Right cardiac atrium (tissue), 5 donors: ENCODE measurements around the gene TRIM38. TPM values are rescaled to one million over a fixed set of nuclear protein-coding genes. Genes with fewer than 3 reads are reported as not detected.
"Not testable (repeated sequence)": the region's sequence is repeated elsewhere in the genome, so short reads cannot be mapped to it uniquely, and the experiment has no call there.

ENCODE experiments used
- ATAC-seq, 2 donors: fragments of 200-7000 bp; cut with Tn5 transposase; one replicate each; pipeline versions ENCODE4 v1.8.0 to v1.9.1; 2020; ENCODE audit warnings: moderate library complexity in 2 of 2, mild to moderate bottlenecking in 1 of 2
- DNase-seq, 3 donors: peaks; one replicate each; pipeline ENCODE4 v3.0.0-alpha.2; 2020
- H3K27ac ChIP-seq: one replicate; pipeline ENCODE4 v1.5.1; 2013; ENCODE audit warnings: mild to moderate bottlenecking, low read length, control low read depth, moderate library complexity
- H3K27me3 ChIP-seq: one replicate; pipeline ENCODE4 v1.6.1; 2013; ENCODE audit not compliant: control insufficient read depth, insufficient read depth
- H3K4me1 ChIP-seq: one replicate; pipeline ENCODE4 v1.6.1; 2013; ENCODE audit warnings: low read length; ENCODE audit not compliant: control insufficient read depth, insufficient read depth
- H3K4me3 ChIP-seq: one replicate; pipeline ENCODE4 v1.5.1; 2013; ENCODE audit warnings: low read length, control low read depth
- H3K9me3 ChIP-seq: one replicate; pipeline ENCODE4 v1.6.1; 2013; ENCODE audit warnings: low read length; ENCODE audit not compliant: control insufficient read depth
- WGBS: extraction: QIAGEN DNeasy Blood & Tissue Kit; methylation state at CpG from one replicate; pipeline ENCODE4 v1.1.7; 2013; 5-methylcytosine and 5-hydroxymethylcytosine counted together
- intact Hi-C, 4 donors: fragments of 100-400 bp; cut with DNase I; formaldehyde crosslinking; loops; one replicate each; pipeline versions ENCODE4 v1.11.0 to v1.14.0; 2022 to 2023
- polyA plus RNA-seq: library from polyadenylated mRNA; stranded (reverse); fragments of 200-250 nt; gene quantifications from one replicate; pipeline ENCODE4 v1.2.3, GENCODE V29; 2013
- total RNA-seq, 4 donors: library from RNA; stranded (reverse); fragmentation: NEBNext Ultra II Directional; extraction: Animal tissue kit (Norgen Biotek cat#: 25700); gene quantifications; one replicate each; pipeline ENCODE4 v1.2.1, GENCODE V29; 2021
- donor health status: healthy with polysubstance abuse.
- donor health status: DM: no; HTN: yes; CAD: no.
- donor health status: DM: no; HTN: no; CAD: no.
- donor health status: DM: no; HTN: yes; CAD: no; lungs with severe emphysema.
- donor health status: DM: yes; HTN: yes; CAD: no.

The TRIM38 gene
- total and polyA plus RNA-seq, 5 donors = 2.7 to 4.7 (median 4.4) TPM

DNA sequence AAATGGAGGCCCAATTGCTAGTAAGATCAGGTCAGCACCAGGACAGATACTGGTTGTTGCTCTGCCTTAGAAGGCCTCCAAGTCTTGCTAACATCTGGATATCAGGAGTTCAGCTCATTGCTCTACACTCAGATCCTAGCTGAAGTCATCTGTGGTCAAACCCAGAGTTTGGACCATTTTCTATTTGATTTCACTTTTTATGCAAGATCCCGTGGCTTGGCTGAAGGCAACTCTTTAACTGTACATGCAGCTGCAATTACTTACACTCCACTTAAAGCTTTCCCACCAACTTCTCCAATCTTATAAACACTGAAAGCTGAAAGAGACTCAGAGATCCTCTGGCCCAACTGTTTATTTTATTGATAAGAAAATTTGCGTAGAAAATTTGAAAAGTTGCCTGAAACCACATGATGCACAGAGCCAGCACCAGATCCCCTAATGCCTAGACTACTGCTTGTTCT lies 34.8 kb upstream of the TRIM38 start:
- Histone ChIP-seq H3K9me3 (no peaks in the 10 kb centered on the region), H3K27ac (no peak overlapping the region), H3K4me3 (no peak overlapping the region), H3K4me1 (no peaks in the 10 kb centered on the region), H3K27me3 (no peaks in the 10 kb centered on the region)
- intact Hi-C loops = no loop called here
- DNase-seq (no peak), ATAC-seq (peak in 1 of 2 donors; percentile 24)
- WGBS = 44% methylated on average over 2 of the region's 2 CpGs

DNA sequence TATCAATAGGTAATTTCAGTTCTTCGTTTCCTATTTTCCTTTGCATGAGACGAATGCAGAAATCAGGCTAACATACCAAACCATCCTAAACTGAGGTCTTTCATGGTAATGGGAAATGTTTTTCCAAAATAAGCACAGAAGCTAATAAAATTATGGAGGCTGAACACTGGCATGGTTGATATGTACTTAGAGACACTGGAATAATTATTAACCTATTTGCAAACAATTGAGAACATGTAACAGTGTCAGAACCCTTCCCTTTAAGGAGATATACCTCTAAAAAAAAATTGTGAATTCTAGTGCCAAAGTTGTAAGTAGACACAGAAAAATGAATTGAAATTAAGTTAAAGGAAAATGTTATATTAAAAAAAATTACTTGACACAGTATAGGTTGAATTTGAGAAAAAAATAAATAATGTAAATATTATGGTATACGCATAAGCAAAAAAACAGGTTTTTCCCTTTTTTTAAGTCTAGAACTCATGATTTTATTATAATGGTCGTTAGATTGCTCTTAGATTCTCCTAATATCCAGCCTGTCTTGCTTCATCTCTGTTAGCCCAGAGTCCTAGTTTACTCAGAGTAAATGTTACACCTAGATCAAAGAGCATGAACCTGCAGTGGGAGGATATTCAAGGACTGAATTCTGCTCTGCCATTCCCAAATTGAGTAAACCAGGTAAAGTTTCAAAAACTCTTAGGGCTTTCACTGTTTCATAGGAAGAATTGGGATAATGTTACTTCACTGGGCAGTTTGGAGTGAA lies 33.9 kb upstream of the TRIM38 start:
- Histone ChIP-seq H3K4me1 (no peaks in the 10 kb centered on the region), H3K4me3 (no peak overlapping the region), H3K9me3 (no peaks in the 10 kb centered on the region), H3K27me3 (no peaks in the 10 kb centered on the region), H3K27ac (no peak overlapping the region)
- ATAC-seq (no peak), DNase-seq (no peak)
- intact Hi-C loops = no loop called here
- WGBS = 84% methylated on average over 4 of the region's 4 CpGs

DNA sequence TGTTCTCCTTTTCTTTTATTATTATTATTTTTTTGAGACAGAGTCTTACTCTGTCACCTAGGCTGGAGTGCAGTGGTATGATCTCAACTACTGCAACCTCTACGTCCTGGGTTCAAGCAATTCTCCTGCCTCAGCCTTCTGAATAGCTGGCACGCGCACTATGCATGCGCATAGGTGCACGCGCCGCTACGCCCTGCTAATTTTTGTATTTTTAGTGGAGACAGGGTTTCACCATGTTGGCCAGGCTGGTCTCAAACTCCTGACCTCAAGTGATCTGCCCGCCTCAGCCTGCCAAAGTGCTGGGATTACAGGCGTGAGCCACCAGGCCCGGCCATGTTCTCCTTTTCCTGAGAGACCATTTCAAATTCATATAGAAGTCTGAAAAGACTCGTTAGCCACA lies 32.8 kb upstream of the TRIM38 start:
- 93% methylated on average over 12 of the region's 12 CpGs for WGBS
- H3K27me3 ChIP-seq, intact Hi-C loops, H3K27ac ChIP-seq, ATAC-seq, H3K9me3 ChIP-seq, DNase-seq, H3K4me3 ChIP-seq, H3K4me1 ChIP-seq: not testable (repeated sequence)

DNA sequence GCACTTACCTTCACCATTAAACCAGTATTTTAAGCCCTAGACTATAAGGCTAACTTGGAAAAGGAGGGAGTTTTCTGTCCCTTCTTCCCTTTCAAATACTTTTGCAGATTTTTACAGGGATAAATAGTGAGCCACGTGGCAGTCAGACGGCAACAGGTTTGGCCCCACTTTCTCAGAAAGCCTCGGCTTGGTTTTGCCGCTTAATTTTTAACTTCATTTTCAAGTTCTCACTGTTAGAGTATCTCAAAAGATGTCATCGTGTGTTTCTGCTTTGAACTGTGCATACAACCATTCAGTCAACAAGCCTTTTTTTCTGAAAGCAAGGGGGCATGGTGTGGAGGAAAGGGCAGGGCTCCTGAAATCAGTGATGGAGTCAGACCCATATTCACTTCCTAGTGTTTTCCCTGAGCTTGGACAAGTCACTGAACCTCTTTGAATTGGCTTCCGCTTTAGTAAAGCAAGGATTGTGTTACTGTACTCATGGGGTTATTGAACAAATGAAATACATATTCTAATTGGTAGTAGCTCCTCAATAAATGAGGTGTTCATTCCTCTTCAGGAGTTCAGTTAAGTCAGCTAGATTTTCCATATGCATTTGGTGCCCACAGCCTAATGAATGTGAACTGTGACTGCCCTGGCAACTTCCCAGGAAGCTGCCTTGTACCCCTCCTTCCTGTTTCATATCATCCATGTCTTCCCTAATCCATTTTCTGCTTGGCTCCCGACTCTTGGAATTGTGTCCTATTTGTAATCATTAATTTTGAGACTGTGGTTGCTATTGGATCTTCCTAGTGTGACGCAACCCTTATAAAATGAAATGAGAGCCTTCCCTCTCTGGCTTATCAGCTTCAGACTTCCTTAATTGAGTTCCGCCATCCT lies 31.8 kb upstream of the TRIM38 start, which contains the start of gene SLC17A2:
SLC17A2 (minus strand) TSS at position 160 of the 879 bp plus-strand sequence. CDS start 4,895 bp downstream, outside the sequence.
- Histone ChIP-seq H3K27ac (no peak within 1 kb of the TSS), H3K9me3 (no peaks in the 10 kb centered on the region), H3K4me3 (no peak within 1 kb of the TSS), H3K27me3 (no peaks in the 10 kb centered on the region), H3K4me1 (no peaks in the 10 kb centered on the region)
- WGBS = 79% methylated on average over 9 of the region's 9 CpGs
- intact Hi-C loops = no loop called here
- no peak for DNase-seq
- peak in 1 of 2 donors; percentile 51 for ATAC-seq

DNA sequence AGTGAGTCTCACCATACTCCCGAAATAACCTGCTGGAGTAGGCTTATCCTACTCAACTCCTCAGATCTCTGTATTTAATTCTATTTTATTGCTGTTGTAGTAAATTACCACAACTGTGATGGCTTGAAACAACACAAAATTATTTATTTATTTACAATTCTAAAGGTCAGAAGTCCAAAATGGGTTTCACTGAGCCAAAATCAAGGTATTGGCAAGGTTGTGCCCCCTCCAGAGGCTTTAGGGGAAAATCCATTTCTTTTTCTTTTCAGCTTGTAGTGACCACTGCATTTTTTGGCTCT lies 31.2 kb upstream of the TRIM38 start:
- WGBS = 41% methylated on average over 1 of the region's 1 CpG
- Histone ChIP-seq H3K27ac (no peak overlapping the region), H3K4me1 (no peaks in the 10 kb centered on the region), H3K4me3 (no peak overlapping the region), H3K9me3 (no peaks in the 10 kb centered on the region), H3K27me3 (no peaks in the 10 kb centered on the region)
- no peak for DNase-seq
- ATAC-seq = no peak
- intact Hi-C loops = no loop called here

DNA sequence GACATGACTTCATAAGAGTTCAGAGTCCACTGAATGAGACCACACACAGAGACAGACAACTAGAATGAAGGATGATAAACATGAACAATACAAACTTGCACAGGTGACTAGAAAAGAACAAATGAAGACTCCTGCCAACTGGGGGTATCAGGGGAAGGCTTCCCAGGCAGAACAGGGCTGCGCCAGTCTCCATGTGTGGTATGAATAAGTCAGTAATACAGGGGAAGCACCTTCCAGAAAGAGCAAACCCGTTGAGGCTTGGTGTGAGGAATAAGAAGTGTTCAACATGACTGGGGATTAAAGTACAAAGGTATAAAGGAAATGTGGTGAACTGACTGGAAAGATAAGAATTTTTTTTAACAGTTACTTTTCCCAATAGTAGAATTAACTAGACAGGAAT lies 28.4 kb upstream of the TRIM38 start:
- intact Hi-C loops = no loop called here
- WGBS = 80% methylated on average over 2 of the region's 2 CpGs
- no peak overlapping the region for H3K27ac ChIP-seq
- no peaks in the 10 kb centered on the region for H3K4me1 ChIP-seq
- no peak for ATAC-seq
- DNase-seq = no peak
- no peak overlapping the region for H3K4me3 ChIP-seq
- H3K27me3 ChIP-seq = no peaks in the 10 kb centered on the region
- no peaks in the 10 kb centered on the region for H3K9me3 ChIP-seq

DNA sequence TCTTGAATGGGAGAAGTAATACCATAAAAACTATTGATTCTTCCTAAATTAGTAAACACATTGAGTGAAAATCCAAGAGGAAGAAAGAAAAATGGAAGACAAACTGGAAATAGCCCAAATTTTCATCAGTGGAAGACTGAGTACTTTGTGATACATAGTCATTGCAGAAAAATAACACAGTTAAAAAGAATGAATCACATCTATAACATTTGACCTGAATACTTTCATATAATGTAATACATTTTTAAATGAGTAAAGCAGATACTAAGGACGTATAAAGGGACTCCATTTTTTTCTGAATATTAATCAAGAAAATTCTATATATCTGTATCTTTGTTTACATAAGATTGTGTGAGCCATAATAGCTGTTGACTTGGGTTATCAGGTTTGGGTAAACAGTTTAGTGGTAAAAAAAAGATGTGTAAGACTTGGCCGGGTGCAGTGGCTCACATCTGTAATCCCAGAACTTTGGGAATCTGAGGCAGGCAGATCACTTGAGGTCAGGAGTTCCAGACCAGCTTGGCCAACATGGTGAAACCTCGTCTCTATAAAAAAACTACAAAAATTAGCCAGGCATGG lies 27.8 kb upstream of the TRIM38 start:
- H3K27ac ChIP-seq = no peak overlapping the region
- no peaks in the 10 kb centered on the region for H3K27me3 ChIP-seq
- no peak for ATAC-seq
- WGBS = 62% methylated on average over 3 of the region's 3 CpGs
- no peak for DNase-seq
- H3K9me3 ChIP-seq = no peaks in the 10 kb centered on the region
- no peak overlapping the region for H3K4me3 ChIP-seq
- H3K4me1 ChIP-seq = no peaks in the 10 kb centered on the region
- intact Hi-C loops = no loop called here

DNA sequence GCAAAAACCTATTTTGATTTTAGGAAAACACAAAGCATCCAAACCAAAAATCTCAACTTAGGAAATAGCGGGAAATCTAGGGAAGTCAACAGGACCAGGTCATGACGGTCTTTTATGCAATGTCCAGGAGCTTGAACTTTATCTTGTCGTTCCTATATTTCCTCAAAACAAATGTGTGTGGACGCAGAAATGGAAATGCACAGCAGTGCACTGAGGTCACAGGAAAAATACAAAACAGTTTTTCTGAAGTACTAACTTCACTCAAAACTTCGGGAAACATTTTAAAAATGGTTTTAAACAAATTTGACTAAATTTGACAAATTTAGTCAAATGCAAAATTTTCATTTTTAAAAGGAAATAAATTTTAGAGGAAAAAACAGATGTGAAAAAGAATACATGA lies 26.6 kb upstream of the TRIM38 start:
- 88% methylated on average over 5 of the region's 5 CpGs for WGBS
- no peak overlapping the region for H3K4me3 ChIP-seq
- H3K9me3 ChIP-seq = no peaks in the 10 kb centered on the region
- ATAC-seq (no peak), DNase-seq (no peak)
- H3K4me1 ChIP-seq = no peaks in the 10 kb centered on the region
- no peaks in the 10 kb centered on the region for H3K27me3 ChIP-seq
- intact Hi-C loops = no loop called here
- H3K27ac ChIP-seq = no peak overlapping the region

DNA sequence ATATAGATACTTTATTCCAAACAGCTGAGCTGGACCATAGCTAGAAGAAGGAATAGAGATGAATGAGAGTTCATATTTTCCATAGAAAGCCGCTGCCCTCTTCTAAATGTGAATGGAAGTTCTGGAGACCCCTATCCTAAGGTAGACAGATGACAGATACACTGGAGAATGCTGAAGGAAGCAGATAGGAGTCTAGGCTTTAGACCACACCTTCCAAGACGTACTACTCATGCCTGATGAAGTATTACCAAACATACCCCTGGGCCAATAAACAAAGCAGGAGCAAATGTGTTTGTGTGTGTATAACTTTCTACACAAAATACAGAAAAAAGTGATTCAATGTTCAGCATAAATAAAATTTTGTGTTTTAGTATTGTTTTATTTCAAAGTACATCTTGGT lies 23.0 kb upstream of the TRIM38 start:
- no peak for ATAC-seq
- no peak overlapping the region for H3K27ac ChIP-seq
- no peaks in the 10 kb centered on the region for H3K4me1 ChIP-seq
- no peak for DNase-seq
- no peaks in the 10 kb centered on the region for H3K9me3 ChIP-seq
- intact Hi-C loops = no loop called here
- WGBS = 78% methylated on average over 2 of the region's 2 CpGs
- H3K4me3 ChIP-seq = no peak overlapping the region
- H3K27me3 ChIP-seq = no peaks in the 10 kb centered on the region

DNA sequence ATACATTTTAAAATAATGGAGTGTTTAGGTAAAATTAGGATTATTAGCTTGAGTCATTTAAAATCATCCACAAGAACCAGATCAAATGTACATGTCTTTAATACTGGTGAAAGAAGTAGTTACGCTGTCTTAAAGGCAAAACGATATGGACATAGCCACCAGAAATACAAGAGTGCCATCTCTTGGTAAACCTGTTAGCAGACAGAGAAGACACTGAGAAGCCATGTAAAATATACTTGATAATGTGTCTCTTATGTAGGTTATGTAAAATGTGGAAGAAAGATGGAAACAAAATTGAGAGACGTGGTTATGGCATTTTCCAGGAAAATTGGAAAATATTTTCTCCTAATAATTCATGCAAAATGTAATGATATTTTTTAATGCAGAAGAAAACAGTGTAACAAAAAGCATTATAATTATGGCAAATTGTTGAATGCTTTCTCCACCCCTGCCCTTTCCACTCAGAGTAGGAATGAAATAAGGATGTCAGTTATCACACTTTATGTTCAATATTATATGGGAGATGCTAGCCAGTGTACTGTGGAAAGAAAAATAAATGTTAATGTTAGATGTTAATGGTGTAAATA lies 19.9 kb upstream of the TRIM38 start:
- H3K4me1 ChIP-seq = no peaks in the 10 kb centered on the region

DNA sequence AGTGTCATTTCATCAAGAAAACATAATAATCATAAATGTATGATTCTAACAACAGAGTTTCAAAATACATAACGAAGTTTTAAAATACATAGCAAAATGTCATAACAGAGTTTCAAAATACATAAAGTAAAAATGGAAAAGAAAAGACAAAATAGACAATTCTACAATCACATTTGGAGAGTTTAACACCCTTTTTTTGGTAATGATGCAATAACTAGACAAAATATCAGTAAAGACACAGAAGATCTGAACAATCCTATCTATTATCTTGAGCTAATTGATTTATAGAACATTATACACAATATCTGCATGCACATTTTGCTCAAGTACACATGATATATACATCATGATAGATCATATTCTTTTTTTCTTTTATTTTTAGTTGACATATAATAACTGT lies 18.7 kb upstream of the TRIM38 start:
- Histone ChIP-seq H3K4me3 (no peak overlapping the region), H3K9me3 (no peaks in the 10 kb centered on the region), H3K4me1 (no peaks in the 10 kb centered on the region), H3K27me3 (no peaks in the 10 kb centered on the region), H3K27ac (no peak overlapping the region)
- no peak for ATAC-seq
- no peak for DNase-seq
- intact Hi-C loops = no loop called here
- WGBS = 90% methylated on average over 1 of the region's 1 CpG

More for the DNA sequence above, 19.9 kb upstream of the TRIM38 start:
- intact Hi-C loops = no loop called here
- Histone ChIP-seq H3K4me3 (no peak overlapping the region), H3K9me3 (no peaks in the 10 kb centered on the region), H3K27ac (no peak overlapping the region), H3K27me3 (no peaks in the 10 kb centered on the region)
- DNase-seq (no peak), ATAC-seq (peak in 1 of 2 donors; percentile 59)
- WGBS = 36% methylated on average over 3 of the region's 3 CpGs
